PC-3 (cell line): ENCODE results near the gene SHQ1. TPM values are rescaled to one million over a fixed set of nuclear protein-coding genes. Genes with fewer than 3 reads are reported as not detected.

Source experiments
- ATAC-seq: fragments of 200-7000 bp; cut with Tn5 transposase; 2 replicates; pipeline ENCODE4 v1.9.1; 2020; ENCODE audit warnings: mild to moderate bottlenecking, moderate library complexity
- BruUV-seq: library from RNA; stranded (reverse); fragments of 400-500 nt; replicated peaks from 2 replicates; lab custom pipeline; 2021; lab: Mats Ljungman, UMichigan
- CTCF ChIA-PET: fragments of 300-600 bp; sonication (Branson Sonifier 250); formaldehyde crosslinking; loops from one replicate; lab custom pipeline; 2022; ENCODE audit warnings: antibody characterized with exemption; lab: Charles Lee
- POLR2A ChIA-PET: fragments of 300-600 bp; sonication (Branson Sonifier 250); formaldehyde crosslinking; loops from one replicate; lab custom pipeline; 2022; ENCODE audit warnings: antibody characterized with exemption; ENCODE audit not compliant: unreplicated experiment; lab: Charles Lee
- DNase-seq: peaks from one replicate; pipeline ENCODE4 v3.0.0-alpha.2; 2015
- H2AFZ ChIP-seq: fragments of 300-600 bp; sonication (generic); 2 replicates; pipeline ENCODE4 v1.6.0; 2016; ENCODE audit warnings: antibody characterized with exemption, low read length
- H3F3A ChIP-seq: fragments of 300-600 bp; sonication (generic); one replicate; pipeline ENCODE4 v1.6.0; 2017; ENCODE audit warnings: antibody characterized with exemption, low read length, control low read depth, mild to moderate bottlenecking; ENCODE audit not compliant: unreplicated experiment
- H3K27ac ChIP-seq: fragments of 300-600 bp; sonication (generic); 2 replicates; pipeline ENCODE4 v1.5.1; 2016; ENCODE audit warnings: mild to moderate bottlenecking, low read length
- H3K27me3 ChIP-seq: fragments of 300-600 bp; sonication (generic); 2 replicates; pipeline ENCODE4 v1.6.1; 2016; ENCODE audit warnings: low read length, mixed read lengths
- H3K36me3 ChIP-seq: fragments of 300-600 bp; sonication (generic); 2 replicates; pipeline ENCODE4 v1.6.1; 2016; ENCODE audit warnings: low read depth, mixed run types, low read length, mixed read lengths
- H3K4me1 ChIP-seq: fragments of 300-600 bp; sonication (generic); 2 replicates; pipeline ENCODE4 v1.5.1; 2016; ENCODE audit warnings: low read length; ENCODE audit not compliant: insufficient read depth
- H3K4me2 ChIP-seq: fragments of 300-600 bp; sonication (generic); 2 replicates; pipeline ENCODE4 v1.6.0; 2016; ENCODE audit warnings: low read length
- H3K4me3 ChIP-seq: fragments of 300-600 bp; sonication (generic); 2 replicates; pipeline ENCODE4 v1.5.1; 2016; ENCODE audit warnings: mild to moderate bottlenecking, low read length, mixed read lengths
- H3K79me2 ChIP-seq: fragments of 300-600 bp; sonication (generic); 2 replicates; pipeline ENCODE4 v1.6.1; 2017; ENCODE audit warnings: low read length, mixed read lengths
- H3K9ac ChIP-seq: fragments of 300-600 bp; sonication (generic); 2 replicates; pipeline ENCODE4 v1.6.0; 2016; ENCODE audit warnings: mild to moderate bottlenecking, low read length
- H3K9me2 ChIP-seq: fragments of 300-600 bp; sonication (generic); replicated peaks from 2 replicates; pipeline ENCODE4 v1.6.1; 2016; ENCODE audit warnings: mixed run types, low read length, mixed read lengths
- H3K9me3 ChIP-seq: fragments of 300-600 bp; sonication (generic); 2 replicates; pipeline ENCODE4 v1.6.1; 2016; ENCODE audit warnings: low read length, mixed read lengths
- H4K20me1 ChIP-seq: fragments of 300-600 bp; sonication (generic); 2 replicates; pipeline ENCODE4 v1.6.1; 2016; ENCODE audit warnings: low read length, mixed read lengths
- EZH2 ChIP-seq: fragments of 300-600 bp; sonication (generic); IDR thresholded peaks from one replicate; pipeline ENCODE4 v1.6.1; 2017; ENCODE audit warnings: antibody characterized with exemption, mild to moderate bottlenecking, low read length; ENCODE audit not compliant: unreplicated experiment
- EZH2phosphoT487 ChIP-seq: fragments of 300-600 bp; sonication (generic); IDR thresholded peaks from 2 replicates; pipeline ENCODE4 v1.6.1; 2018; ENCODE audit warnings: mild to moderate bottlenecking, antibody characterized with exemption, low read length, borderline replicate concordance
- intact Hi-C: fragments of 100-400 bp; cut with micrococcal nuclease; formaldehyde crosslinking; loops from 2 replicates; pipeline ENCODE4 v1.9.0; 2023
- total RNA-seq: library from RNA; depleted of rRNA; stranded (reverse); fragments of >200 nt; gene quantifications from 2 replicates; pipeline ENCODE4 v1.2.3, GENCODE V29; 2014
- TF ChIP-seq, protein P1 (sequence below): fragments of 300-600 bp; sonication (generic); conservative IDR thresholded peaks from 2 replicates; pipeline ENCODE4 v1.5.1; 2017; ENCODE audit warnings: antibody characterized with exemption, low read depth, mild to moderate bottlenecking, low read length

SHQ1 gene
- total RNA-seq, 1 experiment from 2014 or later, result 19.6 TPM

DNA sequence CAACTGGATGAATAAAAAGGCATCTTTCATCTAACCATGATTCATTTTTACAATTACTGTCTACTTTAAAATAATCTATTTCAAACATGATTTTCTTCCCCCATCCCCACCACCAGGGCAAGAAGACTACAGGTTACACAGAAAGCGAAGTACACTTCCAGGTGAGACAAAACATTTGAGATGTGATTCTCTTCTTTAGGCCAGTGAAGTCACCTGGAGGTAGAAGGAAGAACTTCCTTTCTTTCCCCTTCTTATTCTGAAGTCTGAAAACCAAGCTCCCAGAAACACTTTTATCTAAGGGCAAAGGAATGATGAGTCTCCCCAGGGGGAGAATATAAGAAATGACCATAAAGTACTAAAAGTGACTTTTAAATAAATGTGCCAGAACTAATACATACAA lies 36.7 kb downstream of the SHQ1 start:
- Histone ChIP-seq H3F3A (no peaks in the 10 kb centered on the region), H3K9me3 (no peaks in the 10 kb centered on the region), H3K79me2 (no peaks in the 10 kb centered on the region), H4K20me1 (no peaks in the 10 kb centered on the region), H3K9me2 (no peaks in the 10 kb centered on the region), H3K27ac (no peak overlapping the region), H3K4me2 (no peak overlapping the region), H2AFZ (no peak overlapping the region), H3K4me1 (no peaks in the 10 kb centered on the region), H3K36me3 (peaks cover 8% of the 10 kb centered on the region; the same call in 1 of the 2 replicates), H3K9ac (no peak overlapping the region), H3K4me3 (no peak overlapping the region), H3K27me3 (no peaks in the 10 kb centered on the region)
- no peak for DNase-seq
- BruUV-seq, result no TSS peak
- no peak for TF ChIP-seq EZH2
- TF ChIP-seq, protein P1, sequence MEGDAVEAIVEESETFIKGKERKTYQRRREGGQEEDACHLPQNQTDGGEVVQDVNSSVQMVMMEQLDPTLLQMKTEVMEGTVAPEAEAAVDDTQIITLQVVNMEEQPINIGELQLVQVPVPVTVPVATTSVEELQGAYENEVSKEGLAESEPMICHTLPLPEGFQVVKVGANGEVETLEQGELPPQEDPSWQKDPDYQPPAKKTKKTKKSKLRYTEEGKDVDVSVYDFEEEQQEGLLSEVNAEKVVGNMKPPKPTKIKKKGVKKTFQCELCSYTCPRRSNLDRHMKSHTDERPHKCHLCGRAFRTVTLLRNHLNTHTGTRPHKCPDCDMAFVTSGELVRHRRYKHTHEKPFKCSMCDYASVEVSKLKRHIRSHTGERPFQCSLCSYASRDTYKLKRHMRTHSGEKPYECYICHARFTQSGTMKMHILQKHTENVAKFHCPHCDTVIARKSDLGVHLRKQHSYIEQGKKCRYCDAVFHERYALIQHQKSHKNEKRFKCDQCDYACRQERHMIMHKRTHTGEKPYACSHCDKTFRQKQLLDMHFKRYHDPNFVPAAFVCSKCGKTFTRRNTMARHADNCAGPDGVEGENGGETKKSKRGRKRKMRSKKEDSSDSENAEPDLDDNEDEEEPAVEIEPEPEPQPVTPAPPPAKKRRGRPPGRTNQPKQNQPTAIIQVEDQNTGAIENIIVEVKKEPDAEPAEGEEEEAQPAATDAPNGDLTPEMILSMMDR, result peak; percentile 35; the same call in 1 of the 2 replicates
- no peak for TF ChIP-seq EZH2phosphoT487
- CTCF ChIA-PET, result interaction anchor here (0.7 kb wide), 1 partner anchor 146 kb away, joined by 3 read pairs; no protein-coding TSS in a partner anchor
- POLR2A ChIA-PET, result no interaction called here
- intact Hi-C loops, result no loop called here
- ATAC-seq, result no peak

DNA sequence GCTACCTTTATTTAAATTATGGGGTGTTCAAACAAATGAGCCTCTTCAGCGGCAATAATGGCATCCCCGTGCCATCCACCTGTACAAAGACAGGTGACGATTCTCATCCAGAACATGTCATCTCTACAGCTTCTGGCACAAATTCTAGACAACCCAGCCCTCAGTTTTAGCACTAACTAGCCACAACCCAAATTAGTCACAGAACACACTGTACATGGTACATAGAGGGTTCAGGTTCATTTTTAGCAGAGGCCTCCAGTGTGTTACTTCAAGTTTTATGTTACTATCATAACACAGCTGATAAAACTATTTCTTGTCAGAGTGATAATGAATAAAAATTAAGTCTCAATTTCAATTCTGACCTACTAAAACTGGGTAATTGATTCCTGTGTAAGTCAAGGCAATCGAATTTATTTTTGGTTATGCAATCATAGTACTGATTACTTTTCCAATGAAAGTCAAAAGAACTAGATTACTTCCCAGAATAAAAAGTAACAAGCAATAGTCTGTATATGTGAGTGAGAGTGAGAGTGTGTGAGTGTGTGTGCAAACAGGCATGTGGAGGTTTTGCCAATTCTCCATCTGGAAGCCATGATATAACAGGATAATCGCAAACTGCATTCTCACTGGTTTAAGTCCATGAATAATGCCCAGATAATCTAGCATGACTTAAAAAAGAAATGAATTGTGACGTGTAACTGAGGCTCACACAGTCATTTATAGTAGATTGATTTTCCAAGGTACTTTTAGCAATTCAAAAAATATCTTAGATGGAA lies 37.4 kb downstream of the SHQ1 start:
- Histone ChIP-seq H3K9me3 (no peaks in the 10 kb centered on the region), H3K4me1 (no peaks in the 10 kb centered on the region), H3K27me3 (no peaks in the 10 kb centered on the region), H3K4me2 (no peak overlapping the region), H3K36me3 (peaks cover 8% of the 10 kb centered on the region; the same call in 1 of the 2 replicates), H4K20me1 (no peaks in the 10 kb centered on the region), H3K9me2 (no peaks in the 10 kb centered on the region), H2AFZ (no peak overlapping the region), H3K9ac (no peak overlapping the region), H3K27ac (no peak overlapping the region), H3F3A (no peaks in the 10 kb centered on the region), H3K4me3 (no peak overlapping the region), H3K79me2 (no peaks in the 10 kb centered on the region)
- TF ChIP-seq, protein P1, result no peak
- TF ChIP-seq EZH2phosphoT487 (no peak), EZH2 (no peak)
- CTCF ChIA-PET, result no interaction called here
- ATAC-seq (no peak), DNase-seq (no peak)
- intact Hi-C loops, result no loop called here
- POLR2A ChIA-PET, result no interaction called here
- no TSS peak for BruUV-seq

DNA sequence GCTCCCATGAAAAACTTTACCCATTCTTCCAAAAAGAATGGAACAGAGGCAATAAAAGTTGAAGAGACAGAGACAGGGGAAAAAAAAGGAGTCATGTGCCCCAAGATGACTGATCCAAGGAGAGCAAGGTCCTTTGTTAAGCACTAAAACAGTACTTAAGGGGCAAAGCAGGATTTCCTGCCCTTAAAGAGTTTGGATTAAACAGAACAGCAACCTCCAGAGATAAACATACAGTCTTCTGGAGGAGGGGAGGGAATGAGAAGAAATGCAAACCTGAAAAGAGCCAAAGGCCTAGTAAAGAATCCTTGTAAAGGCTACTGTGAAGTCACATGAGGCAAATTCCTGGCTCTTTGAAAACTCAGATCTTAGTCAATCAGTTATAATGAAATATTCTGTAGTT lies 38.2 kb downstream of the SHQ1 start:
- ATAC-seq, result no peak
- intact Hi-C loops, result no loop called here
- no peak overlapping the region for H3K27ac ChIP-seq
- no TSS peak for BruUV-seq
- no peaks in the 10 kb centered on the region for H3K79me2 ChIP-seq
- no peaks in the 10 kb centered on the region for H3F3A ChIP-seq
- no peaks in the 10 kb centered on the region for H3K9me3 ChIP-seq
- ChIA-PET CTCF (no interaction called here), POLR2A (no interaction called here)
- H2AFZ ChIP-seq, result no peak overlapping the region
- H3K27me3 ChIP-seq, result no peaks in the 10 kb centered on the region
- no peak overlapping the region for H3K4me2 ChIP-seq
- no peak overlapping the region for H3K4me3 ChIP-seq
- H3K9me2 ChIP-seq, result no peaks in the 10 kb centered on the region
- H4K20me1 ChIP-seq, result no peaks in the 10 kb centered on the region
- H3K4me1 ChIP-seq, result no peaks in the 10 kb centered on the region
- DNase-seq, result no peak
- no peak overlapping the region for H3K9ac ChIP-seq
- TF ChIP-seq EZH2phosphoT487 (no peak), EZH2 (no peak)
- TF ChIP-seq, protein P1, result no peak
- peaks cover under 1% of the 10 kb centered on the region; the same call in 1 of the 2 replicates for H3K36me3 ChIP-seq
